Measurements from ENCODE around the gene CRIM1.

DNA sequence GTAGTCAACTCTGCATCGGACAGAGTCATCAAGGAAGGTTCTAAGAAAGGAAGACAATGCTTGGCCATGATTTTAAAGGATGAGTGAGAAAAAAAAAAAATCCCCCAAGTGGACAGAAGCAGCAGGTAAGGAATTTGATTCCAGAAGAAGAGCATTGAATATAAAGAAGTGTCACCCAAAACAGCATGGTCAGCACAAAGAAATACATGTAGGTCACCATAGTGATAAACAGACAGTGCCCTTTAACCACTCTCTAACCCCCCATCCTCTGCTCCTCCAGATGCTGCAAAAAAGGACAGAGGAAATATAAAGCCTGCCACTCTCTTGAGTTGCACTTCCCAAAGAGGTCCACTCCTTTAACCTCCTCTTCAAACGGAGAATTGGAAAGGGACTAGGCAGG is 219.0 kb downstream of the CRIM1 start:
- TF ChIP-seq, protein P1, sequence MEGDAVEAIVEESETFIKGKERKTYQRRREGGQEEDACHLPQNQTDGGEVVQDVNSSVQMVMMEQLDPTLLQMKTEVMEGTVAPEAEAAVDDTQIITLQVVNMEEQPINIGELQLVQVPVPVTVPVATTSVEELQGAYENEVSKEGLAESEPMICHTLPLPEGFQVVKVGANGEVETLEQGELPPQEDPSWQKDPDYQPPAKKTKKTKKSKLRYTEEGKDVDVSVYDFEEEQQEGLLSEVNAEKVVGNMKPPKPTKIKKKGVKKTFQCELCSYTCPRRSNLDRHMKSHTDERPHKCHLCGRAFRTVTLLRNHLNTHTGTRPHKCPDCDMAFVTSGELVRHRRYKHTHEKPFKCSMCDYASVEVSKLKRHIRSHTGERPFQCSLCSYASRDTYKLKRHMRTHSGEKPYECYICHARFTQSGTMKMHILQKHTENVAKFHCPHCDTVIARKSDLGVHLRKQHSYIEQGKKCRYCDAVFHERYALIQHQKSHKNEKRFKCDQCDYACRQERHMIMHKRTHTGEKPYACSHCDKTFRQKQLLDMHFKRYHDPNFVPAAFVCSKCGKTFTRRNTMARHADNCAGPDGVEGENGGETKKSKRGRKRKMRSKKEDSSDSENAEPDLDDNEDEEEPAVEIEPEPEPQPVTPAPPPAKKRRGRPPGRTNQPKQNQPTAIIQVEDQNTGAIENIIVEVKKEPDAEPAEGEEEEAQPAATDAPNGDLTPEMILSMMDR (IDR thresholded peaks at IDR 0.05), result no peak
- TF ChIP-seq ZNF121 (CRISPR knock-in tag; IDR thresholded peaks at IDR 0.05) (no peak), SMAD3 (CRISPR knock-in tag; IDR thresholded peaks at IDR 0.05; ENCODE audit: borderline replicate concordance) (no peak), RELA (CRISPR knock-in tag; IDR thresholded peaks at IDR 0.05; ENCODE audit: borderline replicate concordance) (no peak), ZNF263 (CRISPR knock-in tag; IDR thresholded peaks at IDR 0.05; ENCODE audit: low read depth) (no peak), ZNF232 (CRISPR knock-in tag; IDR thresholded peaks at IDR 0.05) (no peak), SP1 (CRISPR knock-in tag; conservative IDR thresholded peaks at IDR 0.05) (no peak), CREB1 (CRISPR knock-in tag; IDR thresholded peaks at IDR 0.05) (no peak), MXD4 (CRISPR knock-in tag; IDR thresholded peaks at IDR 0.05; ENCODE audit: borderline replicate concordance) (no peak), CBFB (CRISPR knock-in tag; IDR thresholded peaks at IDR 0.05; ENCODE audit: low read depth) (no peak), FOXP1 (CRISPR knock-in tag; IDR thresholded peaks at IDR 0.05; ENCODE audit: borderline replicate concordance) (no peak)
- TF ChIP-seq, protein P2, sequence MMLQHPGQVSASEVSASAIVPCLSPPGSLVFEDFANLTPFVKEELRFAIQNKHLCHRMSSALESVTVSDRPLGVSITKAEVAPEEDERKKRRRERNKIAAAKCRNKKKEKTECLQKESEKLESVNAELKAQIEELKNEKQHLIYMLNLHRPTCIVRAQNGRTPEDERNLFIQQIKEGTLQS (CRISPR knock-in tag; conservative IDR thresholded peaks at IDR 0.05), result no peak
- TF ChIP-seq, protein P3, sequence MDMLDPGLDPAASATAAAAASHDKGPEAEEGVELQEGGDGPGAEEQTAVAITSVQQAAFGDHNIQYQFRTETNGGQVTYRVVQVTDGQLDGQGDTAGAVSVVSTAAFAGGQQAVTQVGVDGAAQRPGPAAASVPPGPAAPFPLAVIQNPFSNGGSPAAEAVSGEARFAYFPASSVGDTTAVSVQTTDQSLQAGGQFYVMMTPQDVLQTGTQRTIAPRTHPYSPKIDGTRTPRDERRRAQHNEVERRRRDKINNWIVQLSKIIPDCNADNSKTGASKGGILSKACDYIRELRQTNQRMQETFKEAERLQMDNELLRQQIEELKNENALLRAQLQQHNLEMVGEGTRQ (CRISPR knock-in tag; IDR thresholded peaks at IDR 0.05), result no peak
- TF ChIP-seq, protein P4, sequence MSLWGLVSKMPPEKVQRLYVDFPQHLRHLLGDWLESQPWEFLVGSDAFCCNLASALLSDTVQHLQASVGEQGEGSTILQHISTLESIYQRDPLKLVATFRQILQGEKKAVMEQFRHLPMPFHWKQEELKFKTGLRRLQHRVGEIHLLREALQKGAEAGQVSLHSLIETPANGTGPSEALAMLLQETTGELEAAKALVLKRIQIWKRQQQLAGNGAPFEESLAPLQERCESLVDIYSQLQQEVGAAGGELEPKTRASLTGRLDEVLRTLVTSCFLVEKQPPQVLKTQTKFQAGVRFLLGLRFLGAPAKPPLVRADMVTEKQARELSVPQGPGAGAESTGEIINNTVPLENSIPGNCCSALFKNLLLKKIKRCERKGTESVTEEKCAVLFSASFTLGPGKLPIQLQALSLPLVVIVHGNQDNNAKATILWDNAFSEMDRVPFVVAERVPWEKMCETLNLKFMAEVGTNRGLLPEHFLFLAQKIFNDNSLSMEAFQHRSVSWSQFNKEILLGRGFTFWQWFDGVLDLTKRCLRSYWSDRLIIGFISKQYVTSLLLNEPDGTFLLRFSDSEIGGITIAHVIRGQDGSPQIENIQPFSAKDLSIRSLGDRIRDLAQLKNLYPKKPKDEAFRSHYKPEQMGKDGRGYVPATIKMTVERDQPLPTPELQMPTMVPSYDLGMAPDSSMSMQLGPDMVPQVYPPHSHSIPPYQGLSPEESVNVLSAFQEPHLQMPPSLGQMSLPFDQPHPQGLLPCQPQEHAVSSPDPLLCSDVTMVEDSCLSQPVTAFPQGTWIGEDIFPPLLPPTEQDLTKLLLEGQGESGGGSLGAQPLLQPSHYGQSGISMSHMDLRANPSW (CRISPR knock-in tag; conservative IDR thresholded peaks at IDR 0.05; ENCODE audit: low read depth), result no peak
